ENCODE data around the gene C3orf38.
"Not testable (repeated sequence)": the region's sequence is repeated elsewhere in the genome, so short reads cannot be mapped to it uniquely, and the experiment has no call there.

The C3orf38 gene

DNA sequence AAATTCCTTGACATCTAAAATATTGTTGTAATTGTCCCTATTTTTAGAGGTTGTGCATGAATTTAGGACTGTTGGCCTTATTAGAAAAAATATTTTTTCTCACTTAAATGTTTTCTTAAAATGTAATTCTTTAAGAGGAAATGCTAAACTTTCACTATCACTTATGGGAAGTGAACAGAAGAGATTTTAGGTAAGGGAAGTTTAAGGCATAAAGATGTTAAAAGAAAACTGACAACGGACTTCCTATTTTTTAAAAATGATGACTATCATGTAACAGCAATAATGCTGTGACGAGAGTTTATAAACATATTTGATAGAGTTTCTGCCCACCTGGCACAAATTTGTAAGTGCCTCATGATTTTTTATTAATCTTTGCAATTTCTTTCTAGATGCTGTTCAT lies 3.1 kb downstream of the C3orf38 start:
- no peak for DNase-seq (ENCODE audit: low spot score)

DNA sequence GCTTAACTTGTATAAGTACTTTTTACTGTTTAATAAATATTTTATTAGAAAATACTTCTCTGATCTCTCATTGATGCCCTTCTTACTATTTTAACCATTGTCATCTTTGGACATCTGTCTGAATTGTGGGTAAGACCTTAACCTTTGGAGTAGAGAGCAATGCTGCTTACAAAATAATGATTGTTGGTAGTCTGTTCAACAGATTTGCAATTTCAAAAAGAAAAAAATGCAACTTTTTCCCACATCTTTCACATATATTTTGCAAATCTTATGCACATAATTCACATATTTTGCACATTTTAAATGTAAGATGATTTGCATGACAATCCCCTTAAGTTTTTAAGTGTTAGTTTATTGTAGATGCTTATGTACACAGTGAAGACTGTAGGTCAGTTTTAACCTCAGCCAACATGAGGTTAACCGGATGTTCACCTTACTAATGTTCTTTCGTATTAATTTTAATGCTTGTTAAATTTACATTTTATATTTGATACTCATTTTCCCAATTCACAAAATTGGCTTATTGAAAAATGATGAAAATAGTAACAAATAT lies 16.7 kb downstream of the C3orf38 start:
- no peak for DNase-seq (ENCODE audit: low spot score)

DNA sequence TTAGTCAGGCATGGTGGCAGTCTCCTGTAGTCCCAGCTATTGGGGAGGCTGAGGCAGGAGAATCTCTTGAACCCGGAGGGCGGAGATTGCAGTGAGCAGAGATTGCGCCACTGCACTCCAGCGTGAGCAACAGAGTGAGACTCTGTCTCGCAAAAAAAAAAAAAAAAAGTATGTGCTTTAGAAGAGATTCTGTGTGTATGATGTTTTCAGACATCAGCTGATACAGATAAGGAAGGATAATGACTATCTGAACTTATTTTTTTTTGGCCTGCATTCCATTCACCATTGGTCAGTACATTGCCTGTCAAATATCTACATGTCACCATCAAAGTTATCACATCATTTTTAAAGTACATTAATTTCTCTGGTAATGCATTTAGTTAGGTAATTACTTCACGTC lies 17.4 kb downstream of the C3orf38 start:
- DNase-seq (ENCODE audit: low spot score): no peak

DNA sequence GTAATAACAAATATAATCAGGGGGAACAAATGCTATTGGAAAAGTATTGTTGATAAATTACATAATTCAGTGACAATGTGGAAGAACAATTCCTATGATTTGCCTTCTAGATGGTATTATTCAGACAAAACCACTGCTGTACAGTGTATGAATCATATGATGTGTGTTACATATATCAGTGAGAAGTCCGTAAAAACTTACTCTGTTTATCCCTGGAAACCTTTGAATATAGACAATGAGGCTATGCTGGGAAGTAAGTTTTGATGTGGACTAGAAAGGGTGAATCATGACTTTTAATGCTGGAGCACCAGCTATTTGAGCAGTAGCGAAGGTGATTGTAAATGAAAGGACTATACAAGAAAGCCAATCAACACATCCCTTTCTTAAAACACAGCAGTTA lies 17.9 kb downstream of the C3orf38 start:
- no peak for DNase-seq (ENCODE audit: low spot score)

DNA sequence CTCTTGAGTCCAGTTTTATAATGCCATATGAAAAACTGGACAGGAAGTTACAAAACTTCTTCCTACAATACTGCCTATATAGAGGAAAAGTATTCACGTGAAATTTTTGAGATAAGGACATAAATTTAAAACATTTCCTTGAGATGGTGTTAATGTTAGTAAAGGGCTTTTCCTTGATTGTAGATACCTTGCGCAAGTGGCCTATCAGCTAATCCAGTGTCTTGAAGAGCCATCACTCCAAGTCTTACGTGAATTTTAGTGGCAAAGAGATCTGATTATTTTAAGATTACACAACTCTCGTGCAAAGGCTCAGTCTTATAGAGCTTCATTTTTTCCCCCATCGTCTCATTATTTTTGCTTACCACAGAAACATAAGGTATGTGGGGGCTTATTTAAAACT lies 18.4 kb downstream of the C3orf38 start:
- no peak for DNase-seq (ENCODE audit: low spot score)

DNA sequence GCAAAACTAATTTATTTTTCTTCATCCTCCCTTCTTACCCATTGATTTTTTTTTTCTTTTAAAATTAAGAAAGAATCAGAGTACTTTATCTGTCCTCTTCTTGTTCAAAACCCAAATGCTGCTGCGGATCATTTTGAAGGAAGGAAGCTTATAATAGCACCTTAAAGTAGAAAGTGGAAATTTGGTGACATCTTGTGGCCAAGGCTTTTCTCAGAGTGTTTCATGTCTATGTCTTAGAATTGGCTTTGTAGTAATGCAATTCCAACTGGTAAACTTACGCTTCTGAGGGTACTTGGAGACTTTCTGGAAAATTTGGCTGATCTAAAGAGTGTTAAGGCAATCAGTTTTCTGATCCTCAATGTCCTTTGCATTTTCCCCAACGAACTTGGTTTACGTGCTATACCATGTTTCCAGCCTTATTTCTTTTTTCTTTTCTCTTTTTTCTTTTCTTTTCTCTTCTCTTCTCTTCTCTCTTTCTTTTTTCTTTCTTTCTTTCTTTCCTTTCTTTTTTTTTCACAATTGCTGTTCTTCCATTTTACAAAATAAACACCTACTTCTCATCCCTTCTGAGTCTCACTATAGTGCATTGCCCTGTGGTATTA lies 30.7 kb downstream of the C3orf38 start:
- peak; percentile 44 for DNase-seq (ENCODE audit: low spot score)

DNA sequence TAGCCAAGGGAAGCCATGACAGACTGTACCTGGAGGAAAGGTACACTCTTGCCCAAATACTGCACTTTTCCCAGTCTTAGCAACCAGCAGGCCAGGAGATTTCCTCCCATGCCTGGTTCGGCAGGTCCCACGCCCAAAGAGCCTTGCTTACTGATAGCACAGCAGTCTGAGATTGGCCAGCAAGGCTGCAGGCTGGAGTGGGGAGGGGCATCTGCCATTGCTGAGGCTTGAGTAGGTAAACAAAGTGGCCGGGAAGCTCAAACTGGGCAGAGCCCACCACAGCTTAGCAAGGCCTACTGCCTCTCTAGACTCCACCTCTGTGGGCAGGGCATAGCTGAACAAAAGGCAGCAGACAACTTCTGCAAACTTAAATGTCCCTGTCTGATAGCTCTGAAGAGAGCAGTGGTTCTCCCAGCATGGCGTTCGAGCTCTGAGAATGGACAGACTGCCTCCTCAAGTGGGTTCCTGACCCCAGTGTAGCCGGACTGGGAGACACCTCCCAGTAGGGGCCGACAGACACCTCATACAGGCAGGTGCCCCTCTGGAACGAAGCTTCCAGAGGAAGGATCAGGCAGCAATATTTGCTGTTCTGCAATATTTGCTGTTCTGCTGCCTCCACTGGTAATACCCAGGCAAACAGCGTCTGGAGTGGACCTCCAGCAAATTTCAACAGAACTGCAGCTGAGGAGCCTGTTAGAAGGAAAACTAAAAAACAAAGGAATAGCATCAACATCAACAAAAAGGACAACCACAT lies 32.6 kb downstream of the C3orf38 start:
- DNase-seq (ENCODE audit: low spot score): not testable (repeated sequence)

DNA sequence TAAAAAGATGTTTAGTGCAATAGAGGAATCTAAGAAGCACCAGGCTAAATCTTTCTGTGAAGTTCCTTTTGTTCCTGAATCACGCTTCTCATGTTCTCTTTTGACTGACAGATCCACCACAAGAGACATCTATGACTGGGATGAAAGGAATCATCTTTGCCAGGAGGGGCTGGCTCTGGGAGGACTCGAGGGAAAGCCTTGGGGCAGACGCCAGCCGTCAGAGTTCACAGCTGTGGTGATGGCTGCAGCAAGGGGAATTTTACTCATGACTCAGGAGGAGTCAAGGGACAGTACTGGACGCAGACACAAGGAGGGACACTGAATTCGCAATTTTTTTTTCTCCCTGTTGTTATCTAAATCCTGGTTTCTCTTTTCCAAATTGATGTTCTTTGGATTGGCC lies 38.7 kb downstream of the C3orf38 start:
- no peak for DNase-seq (ENCODE audit: low spot score)

DNA sequence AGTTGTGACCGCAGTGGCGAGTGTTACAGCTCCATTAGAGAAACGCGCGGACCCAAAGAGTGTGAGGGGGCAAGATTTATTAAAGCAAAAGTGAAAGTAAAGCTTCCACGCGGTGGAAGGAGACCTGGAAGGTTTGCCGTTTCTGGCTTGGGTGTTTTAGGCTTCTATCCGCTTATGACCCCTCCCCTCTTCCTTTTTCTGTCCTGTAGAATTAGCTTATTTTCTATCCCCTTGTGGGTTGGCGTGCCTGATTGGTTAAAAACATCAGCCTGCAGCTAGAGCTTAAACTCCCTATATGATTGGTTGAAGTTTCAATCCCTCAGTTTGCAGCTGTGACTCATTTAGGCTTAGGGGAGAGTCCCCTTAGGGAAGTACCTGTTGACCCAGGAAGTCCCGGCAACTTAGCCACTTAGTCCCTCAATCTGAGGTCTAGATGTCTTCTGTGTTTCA lies 39.6 kb downstream of the C3orf38 start:
- no peak for DNase-seq (ENCODE audit: low spot score)

DNA sequence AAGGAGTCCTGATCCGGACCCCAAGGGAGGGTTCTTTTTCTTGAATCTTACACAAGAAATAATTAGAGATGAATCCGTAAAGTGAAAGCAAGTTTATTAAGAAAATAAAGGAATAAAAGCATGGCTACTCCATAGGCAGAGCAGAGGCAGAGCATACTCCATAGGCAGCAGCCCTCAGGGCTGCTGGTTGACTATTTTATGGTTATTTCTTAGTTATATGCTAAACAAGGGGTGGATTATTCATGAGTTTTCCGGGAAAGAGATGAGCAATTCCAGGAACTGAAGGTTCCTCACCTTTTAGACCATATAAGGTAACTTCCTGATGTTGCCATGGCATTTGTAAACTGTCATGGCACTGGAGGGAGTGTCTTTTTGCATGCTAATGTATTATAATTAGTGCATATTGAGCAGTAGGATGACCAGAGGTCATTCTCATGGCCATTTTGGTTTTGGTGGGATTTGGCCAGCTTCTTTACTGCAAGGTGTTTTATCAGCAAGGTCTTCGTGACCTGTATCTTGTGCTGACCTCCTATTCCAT lies 42.2 kb downstream of the C3orf38 start:
- no peak for DNase-seq (ENCODE audit: low spot score)

DNA sequence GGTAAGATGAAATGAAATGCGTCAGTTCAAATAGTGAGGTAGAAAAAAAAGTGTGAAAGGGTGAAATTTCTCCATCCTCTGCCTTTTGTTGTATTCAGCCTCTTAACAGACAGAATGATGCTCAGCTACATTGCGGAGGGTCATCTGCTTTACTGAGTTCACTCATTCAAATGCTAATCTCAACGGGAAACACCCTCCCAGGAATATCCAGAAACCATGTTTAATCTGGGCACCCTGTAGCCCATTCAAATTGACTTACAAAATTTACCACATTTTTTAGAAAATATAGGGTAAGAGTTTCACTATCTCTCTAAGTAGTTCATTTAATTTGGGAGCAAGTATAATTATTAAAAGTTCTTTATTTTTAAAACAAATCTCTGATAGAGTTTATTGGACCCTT lies 42.9 kb downstream of the C3orf38 start:
- no peak for DNase-seq (ENCODE audit: low spot score)

DNA sequence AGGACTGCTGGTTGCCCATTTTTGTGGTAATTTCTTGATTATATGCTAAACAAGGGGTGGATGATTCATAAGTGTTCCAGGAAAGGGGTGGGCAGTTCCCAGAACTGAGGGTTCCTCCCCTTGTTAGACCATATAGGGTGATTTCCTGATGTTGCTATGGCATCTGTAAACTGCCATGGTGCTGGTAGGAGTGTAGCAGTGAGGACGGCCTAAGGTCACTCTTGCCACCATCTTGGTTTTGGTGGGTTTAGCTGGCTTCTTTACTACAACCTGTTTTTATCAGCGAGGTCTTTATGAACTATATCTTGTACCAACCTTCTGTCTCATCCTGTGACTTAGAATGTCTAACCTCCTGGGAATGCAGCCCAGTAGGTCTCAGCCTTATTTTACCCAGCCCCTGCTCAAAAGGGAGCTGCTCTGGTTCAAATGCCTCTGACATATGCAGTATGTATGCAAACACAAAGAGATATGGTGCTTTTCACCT lies 46.2 kb downstream of the C3orf38 start:
- no peak for DNase-seq (ENCODE audit: low spot score)

DNA sequence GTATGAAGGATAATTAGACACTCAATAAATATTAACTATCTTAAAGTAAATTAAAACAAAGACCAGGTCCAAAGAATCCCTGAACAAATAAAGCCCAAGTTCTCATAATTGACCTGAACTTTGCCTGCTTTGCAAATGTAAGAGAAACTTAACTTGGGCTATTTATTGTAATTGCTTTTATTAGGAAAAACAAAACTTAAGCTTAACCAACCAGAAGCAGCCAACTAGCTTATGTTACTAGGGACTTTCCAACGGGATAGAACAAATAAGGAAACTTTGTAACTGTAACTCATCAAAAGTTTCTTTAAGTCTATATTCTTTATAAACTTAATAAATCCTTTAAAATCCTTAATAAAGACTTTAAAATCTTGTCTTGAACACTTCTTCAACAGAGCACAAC lies 48.4 kb downstream of the C3orf38 start:
- DNase-seq (ENCODE audit: low spot score): no peak

DNA sequence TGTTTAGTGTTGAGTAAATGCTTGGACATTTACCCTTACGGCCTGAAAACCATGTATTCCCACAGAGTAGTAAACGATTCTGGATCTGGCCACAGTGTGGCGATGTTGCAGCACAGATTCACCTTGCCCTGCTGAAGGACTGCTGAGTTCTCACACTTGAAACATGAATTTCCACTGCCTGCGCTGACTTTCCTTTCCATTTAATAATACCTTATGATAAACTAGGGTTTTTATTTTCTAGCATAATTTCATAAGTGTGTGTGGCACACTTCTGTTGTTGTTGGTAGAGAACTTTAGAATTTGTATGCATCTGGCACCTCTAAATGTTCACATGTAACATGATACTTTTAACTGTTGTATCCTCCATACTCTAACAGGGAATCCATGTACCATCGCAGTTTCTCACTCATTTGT lies 53.9 kb downstream of the C3orf38 start:
- DNase-seq (ENCODE audit: low spot score): peak; percentile 64

Data from NAMALWA (cell line).